ENCODE results near the gene TFEC. TPM values are rescaled to one million over a fixed set of nuclear protein-coding genes. Genes with fewer than 3 reads are reported as not detected.

Gene TFEC
- total RNA-seq, 1 experiment from 2014 or later = not detected

- Histone ChIP-seq H4K20me1 (ENCODE audit: insufficient read depth, low read depth, low read length) (no peaks in the 10 kb centered on the region), H3K9me3 (ENCODE audit: low read length) (no peaks in the 10 kb centered on the region), H2AFZ (ENCODE audit: low read length) (no peak overlapping the region), H3K4me3 (ENCODE audit: low read length) (no peak overlapping the region), H3K27me3 (ENCODE audit: low read length) (no peaks in the 10 kb centered on the region), H3K9ac (ENCODE audit: low read length) (no peak overlapping the region), H3K4me1 (ENCODE audit: low read length) (no peaks in the 10 kb centered on the region), H3K27ac (ENCODE audit: low read length) (no peak overlapping the region), H3K36me3 (ENCODE audit: insufficient read depth, low read length) (no peaks in the 10 kb centered on the region), H3K9me2 (replicated peaks; ENCODE audit: insufficient read depth, low read length) (no peaks in the 10 kb centered on the region), H3K4me2 (ENCODE audit: low read depth, low read length, poor library complexity, severe bottlenecking) (no peak overlapping the region), H3K79me2 (ENCODE audit: low read length) (no peaks in the 10 kb centered on the region)
- DNase-seq = peak; percentile 74
These were observed 119.9 kb downstream of the TFEC start for GRCh38 chr7:115910541-115911164.

GRCh38 chr7:115906731-115907130, 123.8 kb downstream of the TFEC start:
- Histone ChIP-seq H3K36me3 (ENCODE audit: insufficient read depth, low read length) (no peaks in the 10 kb centered on the region), H3K79me2 (ENCODE audit: low read length) (no peaks in the 10 kb centered on the region), H3K27me3 (ENCODE audit: low read length) (no peaks in the 10 kb centered on the region), H4K20me1 (ENCODE audit: insufficient read depth, low read depth, low read length) (no peaks in the 10 kb centered on the region), H3K9me2 (replicated peaks; ENCODE audit: insufficient read depth, low read length) (no peaks in the 10 kb centered on the region), H3K9ac (ENCODE audit: low read length) (no peak overlapping the region), H3K4me3 (ENCODE audit: low read length) (no peak overlapping the region), H3K27ac (ENCODE audit: low read length) (no peak overlapping the region), H3K9me3 (ENCODE audit: low read length) (no peaks in the 10 kb centered on the region), H2AFZ (ENCODE audit: low read length) (no peak overlapping the region), H3K4me2 (ENCODE audit: low read depth, low read length, poor library complexity, severe bottlenecking) (no peak overlapping the region), H3K4me1 (ENCODE audit: low read length) (no peaks in the 10 kb centered on the region)
- no peak for DNase-seq

GRCh38 chr7:115889669-115889984, 140.9 kb downstream of the TFEC start:
- Histone ChIP-seq H3K27me3 (ENCODE audit: low read length) (no peaks in the 10 kb centered on the region), H3K9me3 (ENCODE audit: low read length) (peaks cover 8% of the 10 kb centered on the region; the same call in 1 of the 2 replicates), H3K4me1 (ENCODE audit: low read length) (no peaks in the 10 kb centered on the region), H2AFZ (ENCODE audit: low read length) (no peak overlapping the region), H3K36me3 (ENCODE audit: insufficient read depth, low read length) (no peaks in the 10 kb centered on the region), H3K27ac (ENCODE audit: low read length) (no peak overlapping the region), H3K9ac (ENCODE audit: low read length) (no peak overlapping the region), H3K9me2 (replicated peaks; ENCODE audit: insufficient read depth, low read length) (no peaks in the 10 kb centered on the region), H3K4me2 (ENCODE audit: low read depth, low read length, poor library complexity, severe bottlenecking) (no peak overlapping the region), H3K4me3 (ENCODE audit: low read length) (no peak overlapping the region), H4K20me1 (ENCODE audit: insufficient read depth, low read depth, low read length) (no peaks in the 10 kb centered on the region), H3K79me2 (ENCODE audit: low read length) (no peaks in the 10 kb centered on the region)
- DNase-seq = no peak

- Histone ChIP-seq H3K9me2 (replicated peaks; ENCODE audit: insufficient read depth, low read length) (no peaks in the 10 kb centered on the region), H3K9me3 (ENCODE audit: low read length) (peaks cover 8% of the 10 kb centered on the region; the same call in 1 of the 2 replicates), H3K27ac (ENCODE audit: low read length) (no peak overlapping the region), H3K36me3 (ENCODE audit: insufficient read depth, low read length) (no peaks in the 10 kb centered on the region), H3K27me3 (ENCODE audit: low read length) (no peaks in the 10 kb centered on the region), H3K4me1 (ENCODE audit: low read length) (no peaks in the 10 kb centered on the region), H3K79me2 (ENCODE audit: low read length) (no peaks in the 10 kb centered on the region), H3K4me2 (ENCODE audit: low read depth, low read length, poor library complexity, severe bottlenecking) (no peak overlapping the region), H4K20me1 (ENCODE audit: insufficient read depth, low read depth, low read length) (no peaks in the 10 kb centered on the region), H3K9ac (ENCODE audit: low read length) (no peak overlapping the region), H3K4me3 (ENCODE audit: low read length) (no peak overlapping the region), H2AFZ (ENCODE audit: low read length) (no peak overlapping the region)
- no peak for DNase-seq
These were observed 141.4 kb downstream of the TFEC start for GRCh38 chr7:115888981-115889668.

- no peaks in the 10 kb centered on the region for H3K4me1 ChIP-seq (ENCODE audit: low read length)
- H3K9me3 ChIP-seq (ENCODE audit: low read length) = peaks cover 13% of the 10 kb centered on the region; the same call in 1 of the 2 replicates
- H4K20me1 ChIP-seq (ENCODE audit: insufficient read depth, low read depth, low read length) = no peaks in the 10 kb centered on the region
- H3K4me3 ChIP-seq (ENCODE audit: low read length) = no peak overlapping the region
- H2AFZ ChIP-seq (ENCODE audit: low read length) = no peak overlapping the region
- H3K27ac ChIP-seq (ENCODE audit: low read length) = no peak overlapping the region
- H3K36me3 ChIP-seq (ENCODE audit: insufficient read depth, low read length) = no peaks in the 10 kb centered on the region
- H3K9ac ChIP-seq (ENCODE audit: low read length) = no peak overlapping the region
- H3K4me2 ChIP-seq (ENCODE audit: low read depth, low read length, poor library complexity, severe bottlenecking) = no peak overlapping the region
- no peak for DNase-seq
- no peaks in the 10 kb centered on the region for H3K79me2 ChIP-seq (ENCODE audit: low read length)
- no peaks in the 10 kb centered on the region for H3K27me3 ChIP-seq (ENCODE audit: low read length)
- no peaks in the 10 kb centered on the region for H3K9me2 ChIP-seq (replicated peaks; ENCODE audit: insufficient read depth, low read length)
These were observed 145.0 kb downstream of the TFEC start for GRCh38 chr7:115885550-115885949.

Other genes with a start within 250 kb of the TFEC start
- gene TES, start 179.8 kb upstream of the TFEC start, total RNA-seq (2014; rRNA removed; shearing (Covaris generic); ENCODE audit: low replicate concordance) = not detected in 2 replicates

All from Karpas-422 (cell line).